ENCODE measurements around the gene TEKT3.

The TEKT3 gene

DNA sequence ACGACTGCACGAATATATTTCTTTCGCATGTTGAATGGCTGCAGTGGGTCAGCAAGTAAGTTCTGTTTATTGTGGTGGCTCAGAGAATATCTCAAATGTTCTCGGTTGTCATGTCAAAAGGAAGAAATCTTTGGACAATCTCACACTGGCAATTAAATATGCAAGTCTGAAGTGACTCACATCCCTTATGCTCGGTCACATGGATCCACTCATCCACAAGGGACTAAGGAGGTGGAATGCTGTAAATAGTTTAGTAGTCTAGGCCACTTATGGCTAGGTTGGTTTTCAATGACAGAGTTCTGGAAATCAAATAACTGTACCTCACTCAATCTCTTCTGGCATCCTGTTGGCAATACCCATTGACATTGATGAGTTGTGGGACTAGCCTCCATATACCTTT lies 43.2 kb downstream of the TEKT3 start:
- no peak for DNase-seq (ENCODE audit: low read depth in 4 of 4, low spot score in 1 of 4)

- DNase-seq (ENCODE audit: low read depth in 4 of 4, low spot score in 1 of 4), result no peak
These were observed 47.8 kb downstream of the TEKT3 start for GRCh38 chr17:15293558-15293957.

DNA sequence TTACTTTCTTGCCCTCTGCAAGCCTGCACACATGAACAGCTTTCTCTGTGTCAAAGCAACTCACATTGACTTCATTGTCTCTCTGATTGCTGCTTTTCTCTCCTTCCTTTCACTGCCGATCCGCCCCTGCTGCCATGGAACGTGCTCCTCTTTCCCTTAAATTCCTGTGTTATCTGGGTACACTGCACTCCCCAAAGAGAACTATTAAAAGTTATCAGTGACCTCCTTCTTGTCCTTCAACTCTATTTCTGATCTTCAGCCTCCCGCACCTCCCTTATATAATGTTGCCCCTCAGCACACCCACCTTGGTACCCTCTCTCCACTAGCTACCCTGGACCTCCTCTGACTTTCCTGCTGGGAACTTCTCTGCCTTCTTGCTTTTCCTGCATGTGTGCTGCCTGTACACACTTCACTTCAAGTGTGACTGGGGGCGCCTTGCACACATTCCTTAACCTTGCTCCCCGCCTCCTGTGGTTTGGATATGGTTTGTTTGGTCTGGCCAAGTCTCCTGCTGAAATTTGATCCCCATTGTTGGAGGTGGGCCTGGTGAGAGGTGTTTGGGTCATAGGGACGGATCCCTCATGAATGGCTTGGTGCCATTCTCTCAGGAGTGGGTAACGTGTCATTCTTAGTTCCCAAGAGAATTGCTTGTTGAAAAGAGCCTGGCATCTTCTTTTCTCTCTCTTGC lies 49.6 kb downstream of the TEKT3 start:
- no peak for DNase-seq (ENCODE audit: low read depth in 4 of 4, low spot score in 1 of 4)

DNA sequence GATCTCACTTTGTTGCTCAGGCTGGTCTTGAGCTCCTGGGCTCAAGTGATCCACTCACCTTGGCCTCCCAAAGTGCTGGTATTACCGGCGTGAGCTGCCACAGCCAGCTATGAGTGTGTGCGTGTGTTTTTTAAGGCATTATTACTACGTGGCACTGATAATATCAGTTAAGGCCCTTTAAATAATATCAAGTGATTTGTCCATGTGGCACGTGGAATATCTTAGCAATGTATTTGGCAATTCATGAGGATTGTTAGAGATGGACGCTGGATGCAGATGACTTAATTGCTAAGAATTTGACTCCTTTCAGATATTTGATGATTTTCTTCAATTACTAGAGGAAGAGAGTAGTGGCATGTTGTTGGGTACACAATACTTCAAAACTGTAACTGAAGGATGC lies 50.8 kb downstream of the TEKT3 start:
- no peak for DNase-seq (ENCODE audit: low read depth in 4 of 4, low spot score in 1 of 4)

GRCh38 chr17:15289285-15290183 lies 51.9 kb downstream of the TEKT3 start:
- no peak for DNase-seq (ENCODE audit: low read depth in 4 of 4, low spot score in 1 of 4)

DNA sequence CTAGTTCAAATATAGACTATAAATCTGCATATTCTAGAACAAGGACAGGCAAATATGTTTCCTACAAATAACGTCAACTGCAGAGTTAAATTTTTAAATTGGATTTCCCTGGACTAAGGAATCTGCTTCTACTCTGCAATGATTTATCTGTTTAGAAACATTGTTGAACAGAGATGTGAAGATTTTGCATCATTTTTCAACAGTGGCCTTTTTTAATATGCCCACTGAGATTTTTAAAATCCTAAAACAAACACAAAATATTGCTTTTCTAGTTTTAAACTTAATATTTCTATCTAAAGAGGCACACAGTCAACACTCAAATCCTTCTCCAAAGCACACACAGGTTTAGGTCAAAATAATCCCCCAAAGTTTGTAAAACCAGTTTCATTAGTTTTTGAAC lies 52.5 kb downstream of the TEKT3 start:
- DNase-seq (ENCODE audit: low read depth in 4 of 4, low spot score in 1 of 4), result no peak

DNA sequence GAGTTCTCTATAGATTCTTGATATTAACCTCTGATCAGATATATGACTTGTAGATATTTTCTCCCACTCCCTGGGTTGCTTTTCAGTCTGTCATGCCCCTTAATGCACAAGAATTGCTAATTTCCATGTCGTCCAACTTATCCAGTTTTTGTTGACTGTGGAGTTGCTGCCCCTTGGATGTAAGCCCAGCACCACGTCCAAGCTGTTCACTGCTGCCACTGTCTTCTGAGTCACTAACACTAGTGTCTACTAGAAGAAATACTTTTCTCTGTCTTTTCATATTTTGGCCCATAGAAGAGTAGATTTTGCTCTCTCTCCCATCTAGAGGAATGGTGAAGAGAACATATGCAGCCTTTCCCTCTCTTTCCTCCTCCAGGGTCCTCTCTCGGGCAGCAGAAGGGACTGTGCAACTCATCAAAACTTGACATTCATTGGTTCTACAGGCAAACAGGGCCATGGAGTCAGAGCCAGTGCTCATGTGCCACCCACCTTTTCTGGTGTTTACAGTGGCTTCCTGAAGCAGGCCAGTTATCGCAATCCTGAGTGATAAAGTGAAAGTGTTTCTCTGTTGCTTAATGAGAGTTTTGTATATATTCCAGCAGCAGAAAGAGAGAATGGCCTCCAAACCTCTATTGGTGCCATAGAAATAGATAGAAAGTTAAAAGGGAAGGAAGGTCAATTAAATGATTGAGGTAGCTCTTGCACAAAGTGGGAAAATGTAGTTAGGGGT lies 53.7 kb downstream of the TEKT3 start:
- DNase-seq (ENCODE audit: low read depth in 4 of 4, low spot score in 1 of 4), result no peak

GRCh38 chr17:15285466-15285865 lies 55.9 kb downstream of the TEKT3 start:
- no peak for DNase-seq (ENCODE audit: low read depth in 4 of 4, low spot score in 1 of 4)

DNA sequence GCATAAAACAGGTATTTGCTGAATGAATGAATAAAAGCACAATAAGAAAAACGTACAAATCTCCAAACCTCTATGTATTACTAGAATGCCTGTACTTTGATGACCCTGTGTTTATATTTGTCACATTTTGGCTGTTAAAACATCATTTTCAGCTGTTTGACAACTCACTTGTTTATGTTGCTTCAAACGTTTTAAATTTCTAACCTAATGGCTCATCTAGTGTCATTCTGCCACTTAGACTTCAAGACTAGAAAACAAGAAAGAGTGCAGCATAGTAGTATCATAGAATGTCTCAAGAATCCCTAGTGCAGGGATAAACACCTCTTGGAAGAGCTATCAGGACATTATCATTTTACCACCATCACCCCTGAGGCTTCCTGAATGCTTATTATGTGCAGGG lies 56.9 kb downstream of the TEKT3 start:
- no peak for DNase-seq (ENCODE audit: low read depth in 4 of 4, low spot score in 1 of 4)

DNA sequence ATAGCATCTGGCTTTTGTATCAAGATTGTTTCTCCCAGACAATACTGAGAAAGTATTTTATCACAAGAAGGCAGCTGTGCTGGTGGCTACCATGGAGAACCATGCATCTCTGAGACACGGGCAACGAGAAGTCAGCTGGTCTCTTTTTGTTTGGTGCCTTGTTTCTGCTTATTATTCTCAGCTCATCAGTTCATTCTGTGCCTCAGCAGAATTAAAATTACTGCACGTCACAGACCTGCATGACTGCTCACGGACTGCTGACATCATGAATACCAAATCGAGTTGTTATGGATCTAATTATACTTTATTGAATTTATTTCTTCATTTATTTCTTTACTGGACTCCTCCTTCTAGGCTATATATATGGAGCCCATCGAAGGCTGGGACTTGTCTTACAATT lies 57.3 kb downstream of the TEKT3 start:
- DNase-seq (ENCODE audit: low read depth in 4 of 4, low spot score in 1 of 4), result no peak

DNA sequence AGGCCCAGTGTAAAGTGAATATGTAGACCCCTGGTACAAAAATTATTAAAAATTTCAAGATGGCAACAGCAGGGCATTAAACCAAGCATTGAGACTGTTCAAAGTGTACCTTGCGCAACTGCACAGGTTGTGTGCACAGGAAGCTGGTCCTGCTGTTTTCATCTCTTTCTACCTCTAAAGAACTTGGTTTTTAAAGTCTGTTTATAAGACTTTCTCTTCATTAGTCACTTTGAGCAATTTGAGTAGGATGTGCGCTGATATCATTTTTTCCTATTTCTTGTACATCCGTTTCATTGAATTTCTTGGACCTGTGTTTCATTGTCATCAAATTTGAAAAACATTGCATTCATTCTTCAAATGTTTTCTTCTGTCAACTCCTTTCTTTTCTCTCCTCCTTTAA lies 59.5 kb downstream of the TEKT3 start:
- DNase-seq (ENCODE audit: low read depth in 4 of 4, low spot score in 1 of 4), result no peak

DNA sequence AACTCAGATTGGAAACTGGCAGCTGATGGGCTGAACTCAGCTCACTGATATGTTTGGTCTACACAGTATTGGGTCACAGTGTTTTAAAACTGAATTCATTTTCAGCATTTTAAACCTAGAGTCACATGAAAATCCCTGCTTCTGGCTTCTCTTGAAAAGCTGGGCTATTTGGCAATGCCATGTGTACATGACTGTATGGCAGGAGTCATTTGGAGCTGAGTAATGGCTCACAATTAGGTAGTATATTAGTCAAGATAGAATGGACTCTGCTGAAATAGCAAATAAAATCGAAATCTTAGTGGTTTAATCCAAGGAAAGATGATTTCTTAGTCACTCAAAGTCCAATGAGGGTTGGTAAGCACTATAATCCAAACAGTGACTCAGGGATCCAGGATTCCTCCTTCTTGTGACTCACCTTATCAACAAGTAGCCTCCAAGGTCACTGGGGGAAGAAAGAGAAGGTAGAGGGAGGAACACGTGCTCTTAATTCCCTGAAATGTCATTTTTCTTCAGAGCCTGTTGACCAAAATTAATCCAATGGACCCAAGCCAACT lies 62.4 kb downstream of the TEKT3 start:
- no peak for DNase-seq (ENCODE audit: low read depth in 4 of 4, low spot score in 1 of 4)

GRCh38 chr17:15278380-15278779 lies 63.0 kb downstream of the TEKT3 start:
- DNase-seq (ENCODE audit: low read depth in 4 of 4, low spot score in 1 of 4), result no peak

GRCh38 chr17:15274017-15274416 lies 67.4 kb downstream of the TEKT3 start:
- DNase-seq (ENCODE audit: low read depth in 4 of 4, low spot score in 1 of 4), result no peak

DNA sequence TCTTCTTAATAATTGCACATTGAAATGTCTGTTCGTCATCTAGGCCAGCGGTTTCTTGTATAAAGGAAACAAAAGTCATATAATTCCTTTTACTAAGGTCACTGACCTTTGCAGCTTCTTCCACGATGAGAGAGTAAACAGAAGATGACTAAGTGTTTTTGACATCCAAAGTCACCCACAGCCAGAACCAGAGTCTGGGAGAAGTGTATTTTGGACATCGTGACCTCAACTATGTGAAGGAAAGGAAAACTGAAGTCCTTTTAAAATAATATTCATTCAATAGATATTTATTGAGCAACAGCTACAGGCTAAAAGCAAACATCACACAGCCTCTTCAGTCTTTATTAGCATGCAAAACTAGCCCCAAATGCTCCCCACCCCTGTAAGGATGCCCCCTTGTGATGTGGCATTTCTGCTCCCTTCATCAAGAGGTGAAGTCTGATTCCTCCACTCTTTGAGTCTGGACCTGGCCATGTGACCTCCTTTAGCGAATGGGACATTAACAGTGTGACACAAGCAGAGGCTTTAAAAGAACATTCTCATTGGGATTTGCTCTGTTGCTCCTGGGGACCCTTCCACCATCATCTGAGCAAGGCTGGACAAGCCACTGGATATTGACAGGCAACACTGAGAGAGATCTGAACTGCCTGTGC lies 68.1 kb downstream of the TEKT3 start:
- no peak for DNase-seq (ENCODE audit: low read depth in 4 of 4, low spot score in 1 of 4)

- no peak for DNase-seq (ENCODE audit: low read depth in 4 of 4, low spot score in 1 of 4)
These were observed 69.7 kb downstream of the TEKT3 start for GRCh38 chr17:15271741-15272140.

GRCh38 chr17:15270628-15271381 lies 70.6 kb downstream of the TEKT3 start:
- DNase-seq (ENCODE audit: low read depth in 4 of 4, low spot score in 1 of 4), result no peak

DNA sequence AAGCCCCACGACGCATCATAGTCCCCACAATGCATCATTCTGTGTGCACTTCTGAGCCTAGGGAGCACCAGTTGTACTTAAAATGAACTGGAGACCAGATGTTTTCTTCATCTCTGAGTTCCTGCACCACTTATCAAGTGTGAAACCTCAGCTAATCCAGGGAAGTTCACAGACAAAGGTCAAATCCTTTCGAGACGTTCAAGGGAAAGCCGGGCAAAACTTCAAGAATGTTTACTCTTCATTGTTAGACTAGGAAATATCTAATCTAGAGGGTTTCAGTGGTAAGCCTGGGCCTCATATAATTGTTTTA lies 71.7 kb downstream of the TEKT3 start:
- DNase-seq (ENCODE audit: low read depth in 4 of 4, low spot score in 1 of 4), result no peak

DNA sequence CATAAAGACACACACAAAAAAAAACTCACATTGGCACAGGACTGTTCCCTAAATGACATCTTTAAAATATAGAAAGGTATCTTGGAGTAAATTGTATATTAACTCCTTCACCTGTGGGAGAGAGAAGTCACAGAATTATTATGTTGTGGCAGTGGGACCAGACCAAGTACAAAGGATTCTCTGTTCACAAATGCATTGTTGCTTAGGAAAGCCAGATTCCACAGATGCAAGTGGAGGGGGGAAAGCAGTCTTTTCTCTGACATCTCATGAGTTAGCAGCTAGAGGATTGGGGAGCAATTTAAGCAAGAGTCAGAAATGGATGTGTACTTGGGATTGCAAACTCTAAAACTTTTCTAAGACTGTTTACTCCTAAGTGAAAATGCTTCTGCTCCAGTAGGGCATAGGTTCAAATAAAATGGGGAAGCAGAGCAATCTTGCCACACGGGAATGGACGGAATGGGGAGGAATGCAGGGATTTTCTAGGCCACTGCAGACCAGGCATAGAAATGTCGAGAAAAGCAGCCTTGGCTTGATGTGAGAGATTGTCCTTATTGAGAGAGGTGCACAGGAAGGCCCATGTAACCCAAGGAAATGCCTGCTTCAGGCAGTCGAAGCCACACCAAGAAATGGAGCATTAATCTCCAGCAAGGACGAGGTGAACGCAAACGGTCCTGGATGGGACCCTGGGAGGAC lies 72.2 kb downstream of the TEKT3 start:
- no peak for DNase-seq (ENCODE audit: low read depth in 4 of 4, low spot score in 1 of 4)

- no peak for DNase-seq (ENCODE audit: low read depth in 4 of 4, low spot score in 1 of 4)
These were observed 72.9 kb downstream of the TEKT3 start for GRCh38 chr17:15268461-15268860.

Measured in stimulated activated CD4-positive, alpha-beta T cell treated with anti-CD3 and anti-CD28 coated beads, Interleukin-1b, Interleukin-23, amount 100 ng/mL, for 24 hours (primary cell).